ENCODE results near the gene KRTAP1-1. TPM values are rescaled to one million over a fixed set of nuclear protein-coding genes. Genes with fewer than 3 reads are reported as not detected.

Gene KRTAP1-1
- total and polyA plus RNA-seq, 2 of the 8 experiments (the other 6 are each of a cell fraction or from before 2014, with no cell fraction given): not detected

DNA sequence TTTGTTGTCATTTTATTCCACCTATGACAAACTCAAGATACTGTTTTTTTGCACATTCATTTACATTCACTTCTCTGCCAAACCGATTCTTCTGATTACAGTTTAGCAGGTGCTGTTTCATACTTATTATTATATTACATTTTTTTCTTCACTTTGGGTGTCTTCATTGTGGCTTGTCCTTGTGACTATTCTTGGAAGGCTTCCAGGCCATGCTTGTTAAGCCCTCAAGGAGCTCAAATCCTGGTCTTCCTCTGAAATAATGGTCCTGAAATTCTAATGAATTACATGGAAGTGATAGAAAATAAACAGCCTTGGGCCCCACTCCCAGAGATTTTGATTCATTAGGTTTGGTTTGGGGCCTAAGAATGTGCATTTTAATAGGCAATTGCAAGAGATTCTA is 23.1 kb upstream of the KRTAP1-1 start (continued):
- TF ChIP-seq, protein P1, sequence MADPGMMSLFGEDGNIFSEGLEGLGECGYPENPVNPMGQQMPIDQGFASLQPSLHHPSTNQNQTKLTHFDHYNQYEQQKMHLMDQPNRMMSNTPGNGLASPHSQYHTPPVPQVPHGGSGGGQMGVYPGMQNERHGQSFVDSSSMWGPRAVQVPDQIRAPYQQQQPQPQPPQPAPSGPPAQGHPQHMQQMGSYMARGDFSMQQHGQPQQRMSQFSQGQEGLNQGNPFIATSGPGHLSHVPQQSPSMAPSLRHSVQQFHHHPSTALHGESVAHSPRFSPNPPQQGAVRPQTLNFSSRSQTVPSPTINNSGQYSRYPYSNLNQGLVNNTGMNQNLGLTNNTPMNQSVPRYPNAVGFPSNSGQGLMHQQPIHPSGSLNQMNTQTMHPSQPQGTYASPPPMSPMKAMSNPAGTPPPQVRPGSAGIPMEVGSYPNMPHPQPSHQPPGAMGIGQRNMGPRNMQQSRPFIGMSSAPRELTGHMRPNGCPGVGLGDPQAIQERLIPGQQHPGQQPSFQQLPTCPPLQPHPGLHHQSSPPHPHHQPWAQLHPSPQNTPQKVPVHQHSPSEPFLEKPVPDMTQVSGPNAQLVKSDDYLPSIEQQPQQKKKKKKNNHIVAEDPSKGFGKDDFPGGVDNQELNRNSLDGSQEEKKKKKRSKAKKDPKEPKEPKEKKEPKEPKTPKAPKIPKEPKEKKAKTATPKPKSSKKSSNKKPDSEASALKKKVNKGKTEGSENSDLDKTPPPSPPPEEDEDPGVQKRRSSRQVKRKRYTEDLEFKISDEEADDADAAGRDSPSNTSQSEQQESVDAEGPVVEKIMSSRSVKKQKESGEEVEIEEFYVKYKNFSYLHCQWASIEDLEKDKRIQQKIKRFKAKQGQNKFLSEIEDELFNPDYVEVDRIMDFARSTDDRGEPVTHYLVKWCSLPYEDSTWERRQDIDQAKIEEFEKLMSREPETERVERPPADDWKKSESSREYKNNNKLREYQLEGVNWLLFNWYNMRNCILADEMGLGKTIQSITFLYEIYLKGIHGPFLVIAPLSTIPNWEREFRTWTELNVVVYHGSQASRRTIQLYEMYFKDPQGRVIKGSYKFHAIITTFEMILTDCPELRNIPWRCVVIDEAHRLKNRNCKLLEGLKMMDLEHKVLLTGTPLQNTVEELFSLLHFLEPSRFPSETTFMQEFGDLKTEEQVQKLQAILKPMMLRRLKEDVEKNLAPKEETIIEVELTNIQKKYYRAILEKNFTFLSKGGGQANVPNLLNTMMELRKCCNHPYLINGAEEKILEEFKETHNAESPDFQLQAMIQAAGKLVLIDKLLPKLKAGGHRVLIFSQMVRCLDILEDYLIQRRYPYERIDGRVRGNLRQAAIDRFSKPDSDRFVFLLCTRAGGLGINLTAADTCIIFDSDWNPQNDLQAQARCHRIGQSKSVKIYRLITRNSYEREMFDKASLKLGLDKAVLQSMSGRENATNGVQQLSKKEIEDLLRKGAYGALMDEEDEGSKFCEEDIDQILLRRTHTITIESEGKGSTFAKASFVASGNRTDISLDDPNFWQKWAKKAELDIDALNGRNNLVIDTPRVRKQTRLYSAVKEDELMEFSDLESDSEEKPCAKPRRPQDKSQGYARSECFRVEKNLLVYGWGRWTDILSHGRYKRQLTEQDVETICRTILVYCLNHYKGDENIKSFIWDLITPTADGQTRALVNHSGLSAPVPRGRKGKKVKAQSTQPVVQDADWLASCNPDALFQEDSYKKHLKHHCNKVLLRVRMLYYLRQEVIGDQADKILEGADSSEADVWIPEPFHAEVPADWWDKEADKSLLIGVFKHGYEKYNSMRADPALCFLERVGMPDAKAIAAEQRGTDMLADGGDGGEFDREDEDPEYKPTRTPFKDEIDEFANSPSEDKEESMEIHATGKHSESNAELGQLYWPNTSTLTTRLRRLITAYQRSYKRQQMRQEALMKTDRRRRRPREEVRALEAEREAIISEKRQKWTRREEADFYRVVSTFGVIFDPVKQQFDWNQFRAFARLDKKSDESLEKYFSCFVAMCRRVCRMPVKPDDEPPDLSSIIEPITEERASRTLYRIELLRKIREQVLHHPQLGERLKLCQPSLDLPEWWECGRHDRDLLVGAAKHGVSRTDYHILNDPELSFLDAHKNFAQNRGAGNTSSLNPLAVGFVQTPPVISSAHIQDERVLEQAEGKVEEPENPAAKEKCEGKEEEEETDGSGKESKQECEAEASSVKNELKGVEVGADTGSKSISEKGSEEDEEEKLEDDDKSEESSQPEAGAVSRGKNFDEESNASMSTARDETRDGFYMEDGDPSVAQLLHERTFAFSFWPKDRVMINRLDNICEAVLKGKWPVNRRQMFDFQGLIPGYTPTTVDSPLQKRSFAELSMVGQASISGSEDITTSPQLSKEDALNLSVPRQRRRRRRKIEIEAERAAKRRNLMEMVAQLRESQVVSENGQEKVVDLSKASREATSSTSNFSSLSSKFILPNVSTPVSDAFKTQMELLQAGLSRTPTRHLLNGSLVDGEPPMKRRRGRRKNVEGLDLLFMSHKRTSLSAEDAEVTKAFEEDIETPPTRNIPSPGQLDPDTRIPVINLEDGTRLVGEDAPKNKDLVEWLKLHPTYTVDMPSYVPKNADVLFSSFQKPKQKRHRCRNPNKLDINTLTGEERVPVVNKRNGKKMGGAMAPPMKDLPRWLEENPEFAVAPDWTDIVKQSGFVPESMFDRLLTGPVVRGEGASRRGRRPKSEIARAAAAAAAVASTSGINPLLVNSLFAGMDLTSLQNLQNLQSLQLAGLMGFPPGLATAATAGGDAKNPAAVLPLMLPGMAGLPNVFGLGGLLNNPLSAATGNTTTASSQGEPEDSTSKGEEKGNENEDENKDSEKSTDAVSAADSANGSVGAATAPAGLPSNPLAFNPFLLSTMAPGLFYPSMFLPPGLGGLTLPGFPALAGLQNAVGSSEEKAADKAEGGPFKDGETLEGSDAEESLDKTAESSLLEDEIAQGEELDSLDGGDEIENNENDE (IDR thresholded peaks at IDR 0.05; ENCODE audit: insufficient replicate concordance, low read length): no peak

All from H1 (cell line).